Lung (tissue), 12 donors: ENCODE data around the gene KRT7. TPM values are rescaled to one million over a fixed set of nuclear protein-coding genes. Genes with fewer than 3 reads are reported as not detected.

ENCODE experiments used
- ATAC-seq: fragments of 200-7000 bp; cut with Tn5 transposase; one replicate; pipeline ENCODE4 v1.9.1; 2020; ENCODE audit warnings: moderate number of reproducible peaks; ENCODE audit not compliant: insufficient read depth, low FRiP score
- DNase-seq, 3 donors: peaks; one replicate each; pipeline ENCODE4 v3.0.0-alpha.2; 2013 to 2017
- H3K27ac ChIP-seq, 2 donors: one replicate each; pipeline ENCODE4 v1.5.1; 2013; ENCODE audit warnings: mild to moderate bottlenecking in 2 of 2, moderate library complexity in 2 of 2, control low read depth in 1 of 2, inconsistent platforms in 1 of 2, low read depth in 1 of 2, low read length in 1 of 2
- H3K27me3 ChIP-seq, 3 donors: one replicate each; pipeline ENCODE4 v1.5.1; 2013; ENCODE audit warnings: low read length in 2 of 3; ENCODE audit not compliant: control insufficient read depth in 3 of 3, insufficient read depth in 3 of 3
- H3K36me3 ChIP-seq, 4 donors: one replicate each; pipeline ENCODE4 v1.5.1; 2013; ENCODE audit warnings: low read length in 4 of 4, mild to moderate bottlenecking in 1 of 4, moderate library complexity in 1 of 4; ENCODE audit not compliant: control insufficient read depth in 4 of 4, insufficient read depth in 4 of 4
- H3K4me1 ChIP-seq, 5 donors: one replicate each; pipeline ENCODE4 v1.5.1; 2013; ENCODE audit warnings: low read length in 5 of 5, mild to moderate bottlenecking in 2 of 5, moderate library complexity in 1 of 5; ENCODE audit not compliant: control insufficient read depth in 5 of 5, insufficient read depth in 5 of 5
- H3K4me3 ChIP-seq: one replicate; pipeline ENCODE4 v1.5.1; 2013; ENCODE audit warnings: mild to moderate bottlenecking, control low read depth, moderate library complexity
- H3K9ac ChIP-seq, 2 donors: one replicate each; pipeline ENCODE4 v1.5.1; 2013; ENCODE audit warnings: low read length in 2 of 2, control low read depth in 1 of 2; ENCODE audit not compliant: insufficient read depth in 1 of 2
- H3K9me3 ChIP-seq, 4 donors: one replicate each; pipeline ENCODE4 v1.5.1; 2013; ENCODE audit warnings: low read length in 3 of 4, mild to moderate bottlenecking in 1 of 4, moderate library complexity in 1 of 4; ENCODE audit not compliant: control insufficient read depth in 4 of 4, insufficient read depth in 3 of 4
- CTCF ChIP-seq: IDR thresholded peaks from 2 replicates; pipeline ENCODE4 v1.5.1; 2012; ENCODE audit warnings: mild to moderate bottlenecking; ENCODE audit errors: control extremely low read depth, extremely low read depth
- WGBS, 2 donors: extraction: QIAGEN DNeasy Blood & Tissue Kit; methylation state at CpG; one replicate each; pipeline ENCODE4 v1.1.7; 2013; 5-methylcytosine and 5-hydroxymethylcytosine counted together
- polyA plus RNA-seq, 2 donors: library from polyadenylated mRNA; stranded (reverse); fragments of 200-250 nt; gene quantifications; one replicate each; pipeline ENCODE4 v1.2.1, GENCODE V29; 2013
- total RNA-seq, 2 donors: library from RNA; depleted of rRNA in 1 of 2; stranded (reverse); fragments of >200 nt in 1 of 2; gene quantifications; one replicate each; pipeline ENCODE4 v1.2.1, GENCODE V29; 2014 to 2021
- donor health status: control.
- donor health status: control.
- donor health status: Bipolar disorder and iron deficiency.
- donor health status: healthy.
- donor health status: DM: yes; HTN: yes; CAD: no.

The KRT7 gene
- total and polyA plus RNA-seq, 4 donors: 33.6 to 1,415 (median 1,306) TPM

GRCh38 chr12:52223406-52224039 lies 9.5 kb upstream of the KRT7 start:
- H3K27ac ChIP-seq: no peak overlapping the region
- peaks cover 0 to 2% (median 0%) of the 10 kb centered on the region in 3 donors for H3K27me3 ChIP-seq
- no peaks in the 10 kb centered on the region for H3K36me3 ChIP-seq
- H3K4me1 ChIP-seq: peaks cover 0 to 6% (median 0%) of the 10 kb centered on the region in 5 donors
- H3K4me3 ChIP-seq: no peak overlapping the region
- no peak for ATAC-seq
- peaks cover 0 to 2% (median 0%) of the 10 kb centered on the region in 4 donors for H3K9me3 ChIP-seq
- H3K9ac ChIP-seq: no peak overlapping the region
- no peak for DNase-seq
- no peak for TF ChIP-seq CTCF
- WGBS, 2 donors: 94 to 96% methylated on average over 5 of the region's 5 CpGs

- Histone ChIP-seq H3K36me3 (no peaks in the 10 kb centered on the region), H3K4me3 (no peak overlapping the region), H3K27ac (no peak overlapping the region), H3K27me3 (peaks cover 0 to 7% (median 0%) of the 10 kb centered on the region in 3 donors), H3K9ac (no peak overlapping the region), H3K9me3 (peaks cover 0 to 2% (median 0%) of the 10 kb centered on the region in 4 donors), H3K4me1 (peaks cover 0 to 6% (median 0%) of the 10 kb centered on the region in 5 donors)
- DNase-seq: no peak
- no peak for TF ChIP-seq CTCF
- WGBS, 2 donors: 52 to 74% methylated on average over 3 of the region's 3 CpGs
- ATAC-seq: no peak
These were observed 8.9 kb upstream of the KRT7 start for GRCh38 chr12:52224151-52224550.

- H3K4me3 ChIP-seq: no peak overlapping the region
- H3K9ac ChIP-seq: no peak overlapping the region
- 77% methylated on average over 4 of the region's 4 CpGs for WGBS, 2 donors
- peaks cover 0 to 7% (median 0%) of the 10 kb centered on the region in 5 donors for H3K4me1 ChIP-seq
- no peak for ATAC-seq
- peaks cover 0 to 2% (median 0%) of the 10 kb centered on the region in 4 donors for H3K9me3 ChIP-seq
- no peak for TF ChIP-seq CTCF
- H3K36me3 ChIP-seq: no peaks in the 10 kb centered on the region
- no peak for DNase-seq
- peaks cover 0 to 6% (median 3%) of the 10 kb centered on the region in 3 donors for H3K27me3 ChIP-seq
- H3K27ac ChIP-seq: no peak overlapping the region
These were observed 7.3 kb upstream of the KRT7 start for GRCh38 chr12:52225752-52226151.
